Skin of body (tissue), 2 donors: ENCODE results near the gene ADAMTSL3. TPM values are rescaled to one million over a fixed set of nuclear protein-coding genes. Genes with fewer than 3 reads are reported as not detected.
"Not testable (repeated sequence)": the region's sequence is repeated elsewhere in the genome, so short reads cannot be mapped to it uniquely, and the experiment has no call there.

Source experiments
- DNase-seq: peaks from one replicate; lab custom pipeline; 2025; lab: John Stamatoyannopoulos, UW
- total RNA-seq: library from RNA; depleted of rRNA; stranded (reverse); fragments of >200 nt; gene quantifications from one replicate; pipeline ENCODE4 v1.2.3, GENCODE V29; 2014

The ADAMTSL3 gene
- total RNA-seq, 1 donor from 2014 or later, result 16.9 TPM

DNA sequence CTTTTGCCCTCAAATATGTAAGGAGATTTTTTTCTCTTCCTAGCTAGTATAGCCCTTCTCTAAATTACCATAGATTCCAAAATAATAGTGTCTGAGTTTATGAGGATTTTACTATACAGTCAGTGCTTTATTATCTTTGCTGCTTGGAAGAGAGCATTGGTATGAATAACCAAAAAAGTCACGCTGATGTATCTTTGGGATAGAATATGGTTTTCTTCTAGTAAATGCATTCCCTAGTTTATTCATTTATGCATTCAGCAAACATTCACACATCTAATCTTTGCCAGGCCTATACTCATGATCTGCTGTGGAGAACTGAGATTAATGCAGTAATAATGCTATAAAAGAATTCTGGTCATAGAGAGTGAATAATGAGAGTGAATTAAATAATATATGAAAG is 356.3 kb downstream of the ADAMTSL3 start:
- no peak for DNase-seq

DNA sequence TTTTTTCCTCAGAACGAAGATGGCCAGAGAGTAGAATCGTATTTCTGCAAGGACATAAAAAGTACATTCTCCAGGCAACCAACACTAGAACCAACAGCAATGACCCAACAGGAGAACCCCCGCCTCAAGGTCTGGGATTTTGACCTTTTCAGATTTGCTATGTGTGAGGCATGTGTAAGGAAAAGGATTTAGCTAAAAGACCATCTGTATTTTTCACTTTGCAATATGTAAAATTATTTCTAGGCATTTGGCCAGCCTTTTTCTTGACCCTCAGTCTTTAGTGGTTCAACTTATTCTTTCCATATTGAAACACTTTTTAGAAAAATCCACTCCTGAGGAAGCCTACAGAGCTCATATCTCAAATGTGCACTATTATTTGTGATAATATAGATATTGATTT is 362.4 kb downstream of the ADAMTSL3 start:
- DNase-seq, result no peak

DNA sequence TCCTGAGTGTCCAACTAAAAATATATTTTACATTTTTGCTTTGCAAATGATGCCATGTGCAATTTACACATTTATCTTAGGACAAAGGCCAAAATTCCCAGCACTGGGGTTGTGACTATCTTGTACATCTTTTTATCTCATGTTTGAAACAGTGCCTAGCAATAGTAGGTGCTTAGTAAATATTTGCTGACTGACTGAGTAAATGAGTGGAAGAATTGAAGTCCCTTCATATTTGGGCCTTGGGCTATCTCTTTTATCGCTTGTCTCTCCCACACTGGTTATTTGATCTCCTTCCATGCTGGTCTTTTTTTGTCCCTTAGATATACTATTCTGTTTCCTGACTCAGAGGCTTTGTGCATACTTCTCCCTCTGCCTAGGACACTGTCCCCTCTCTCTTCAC is 368.6 kb downstream of the ADAMTSL3 start:
- no peak for DNase-seq

DNA sequence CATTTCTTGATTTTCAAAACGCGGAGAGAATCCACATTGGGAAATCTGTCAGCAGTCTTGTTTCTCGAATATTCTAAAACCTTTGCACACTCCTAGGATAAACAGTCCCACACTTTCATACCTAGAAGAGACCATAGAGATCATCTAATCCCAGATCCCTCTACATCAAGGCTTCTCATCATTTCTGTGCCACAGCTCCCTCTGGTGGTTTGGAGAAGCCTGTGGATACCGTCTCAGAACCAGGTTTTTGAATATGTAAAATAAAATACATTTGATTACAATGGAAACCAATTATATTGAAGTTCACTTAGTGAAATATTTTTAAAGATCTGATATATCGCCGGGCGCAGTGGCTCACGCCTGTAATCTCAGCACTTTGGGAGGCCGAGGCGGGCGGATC is 369.7 kb downstream of the ADAMTSL3 start:
- no peak for DNase-seq

DNA sequence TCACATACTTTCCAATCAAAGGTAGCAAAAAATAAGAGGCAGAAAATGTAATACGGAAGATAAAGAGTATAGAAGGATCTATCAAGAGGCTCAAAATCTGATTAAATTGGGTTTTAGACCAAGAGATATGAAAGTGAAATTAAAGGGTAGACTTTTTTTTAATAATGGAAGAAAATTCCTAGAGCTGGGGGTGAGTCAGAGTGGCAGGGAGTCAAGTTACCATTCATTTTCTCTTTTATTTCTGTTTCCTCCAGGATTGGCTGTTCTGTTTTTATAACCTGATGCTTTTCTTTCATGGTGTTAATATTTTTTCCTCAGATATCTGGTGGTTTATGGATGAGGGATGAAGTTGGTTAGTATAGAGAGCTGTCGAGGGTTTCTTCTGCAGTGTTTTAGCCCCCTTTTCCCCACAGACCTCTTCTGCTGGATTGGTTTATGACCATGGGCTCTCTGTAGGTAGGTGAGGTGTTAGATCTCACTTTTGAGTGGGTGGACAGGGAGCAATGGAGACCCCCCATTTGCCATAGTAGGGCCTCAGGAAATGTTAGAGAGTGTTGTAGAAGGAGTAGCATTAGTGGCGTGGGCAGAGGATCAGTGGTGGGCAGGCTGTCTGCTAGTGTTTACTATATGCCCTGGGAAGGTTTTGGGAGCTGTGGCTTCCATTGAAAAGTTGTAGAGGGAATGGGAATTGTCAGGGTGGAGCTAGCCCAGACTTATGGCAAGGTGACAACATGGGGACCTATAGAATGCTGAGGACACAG is 380.1 kb downstream of the ADAMTSL3 start:
- no peak for DNase-seq

DNA sequence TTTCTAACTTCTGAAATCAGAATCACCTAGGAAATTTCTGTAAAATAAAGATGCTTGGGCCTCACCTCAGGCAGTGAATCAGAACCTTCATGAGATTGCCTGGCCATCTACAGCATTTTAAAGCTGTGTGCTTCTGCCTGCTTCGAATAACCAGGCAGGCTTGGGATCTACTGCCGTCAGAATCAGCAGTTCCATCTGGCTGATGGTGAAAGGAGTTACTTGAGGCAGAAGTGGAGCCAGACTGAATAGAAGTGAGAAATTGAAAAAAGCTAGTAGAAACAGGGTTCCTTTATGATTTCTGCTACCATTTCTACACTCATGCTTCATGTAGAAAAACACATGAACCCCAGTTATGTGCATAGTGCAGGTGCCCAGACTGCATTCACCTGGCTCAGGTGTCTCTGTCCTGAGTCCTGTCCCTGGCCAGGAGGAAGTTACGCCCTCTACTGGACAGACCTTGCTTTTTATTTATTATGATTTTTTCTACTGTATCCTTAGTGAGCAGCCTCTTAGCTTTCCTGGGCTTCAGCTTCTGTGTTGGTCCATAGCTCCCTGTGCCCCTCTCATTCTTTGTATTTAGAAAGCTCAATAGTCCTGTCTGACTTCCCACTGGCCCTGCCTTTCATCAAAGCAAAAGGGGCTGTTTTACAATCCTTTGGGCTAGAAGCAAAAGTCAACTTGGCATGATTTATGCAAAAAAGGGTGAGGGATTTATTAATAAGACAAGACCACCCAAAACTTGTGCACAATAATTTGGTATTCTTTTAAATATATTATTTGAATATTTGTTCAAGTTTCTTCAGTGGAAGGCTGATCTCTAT is 380.9 kb downstream of the ADAMTSL3 start:
- DNase-seq, result no peak

DNA sequence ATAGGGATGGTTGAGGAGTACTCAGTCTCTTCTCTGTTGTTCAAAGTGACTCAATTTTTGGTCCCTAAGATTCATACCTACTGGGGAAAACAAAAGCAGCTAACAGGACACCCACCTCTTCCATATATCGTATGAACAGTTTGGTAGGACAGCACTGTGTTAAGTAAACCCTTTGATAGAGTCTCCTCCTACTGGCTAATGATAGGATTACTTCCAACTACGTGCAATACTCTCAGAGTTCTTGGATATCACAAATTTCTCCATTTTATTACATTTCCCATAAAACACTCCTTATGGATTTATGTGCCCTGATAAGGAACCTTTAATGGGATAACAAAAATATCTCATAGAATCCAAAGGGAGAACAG is 381.5 kb downstream of the ADAMTSL3 start:
- DNase-seq, result peak; percentile 7

DNA sequence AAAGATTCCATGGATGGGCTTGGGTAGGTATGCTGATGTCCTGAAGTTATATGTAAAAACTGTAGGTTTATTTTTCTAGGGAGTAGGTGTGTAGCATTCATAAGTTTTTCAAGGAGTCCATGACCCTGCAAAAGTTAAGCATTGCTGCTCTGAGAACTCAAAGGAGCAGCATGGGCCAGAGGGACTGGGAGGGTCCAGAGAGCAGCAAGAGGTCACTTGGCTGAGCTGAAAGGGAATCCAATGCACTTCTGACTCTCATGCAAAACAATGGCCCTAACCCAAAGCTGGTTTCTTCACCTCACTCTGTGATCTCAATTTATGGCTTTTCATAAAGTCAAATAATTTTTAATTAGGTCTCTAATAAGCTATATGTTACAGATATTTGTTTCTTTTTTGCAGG is 383.4 kb downstream of the ADAMTSL3 start:
- no peak for DNase-seq

DNA sequence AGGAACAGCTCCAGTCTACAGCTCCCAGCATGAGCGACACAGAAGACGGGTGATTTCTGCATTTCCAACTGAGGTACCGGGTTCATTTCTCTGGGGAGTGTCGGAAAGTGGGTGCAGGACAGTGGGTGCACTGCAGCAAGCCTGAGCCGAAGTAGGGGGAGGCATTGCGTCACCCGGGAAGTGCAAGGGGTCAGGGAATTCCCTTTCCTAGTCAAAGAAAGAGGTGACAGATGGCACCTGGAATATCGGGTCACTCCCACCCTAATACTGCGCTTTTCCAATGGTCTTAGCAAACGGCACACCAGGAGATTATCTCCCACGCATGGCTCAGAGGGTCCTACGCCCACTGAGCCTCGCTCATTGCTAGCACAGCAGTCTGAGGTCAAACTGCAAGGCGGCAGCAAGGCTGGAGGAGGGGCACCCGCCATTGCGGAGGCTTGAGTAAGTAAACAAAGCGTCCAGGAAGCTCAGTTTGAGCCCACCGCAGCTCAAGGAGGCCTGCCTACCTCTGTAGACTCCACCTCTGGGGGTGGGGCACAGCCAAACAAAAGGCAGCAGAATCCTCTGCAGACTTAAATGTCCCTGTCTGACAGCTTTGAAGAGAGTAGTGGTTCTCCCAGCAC is 388.6 kb downstream of the ADAMTSL3 start:
- not testable (repeated sequence) for DNase-seq

DNA sequence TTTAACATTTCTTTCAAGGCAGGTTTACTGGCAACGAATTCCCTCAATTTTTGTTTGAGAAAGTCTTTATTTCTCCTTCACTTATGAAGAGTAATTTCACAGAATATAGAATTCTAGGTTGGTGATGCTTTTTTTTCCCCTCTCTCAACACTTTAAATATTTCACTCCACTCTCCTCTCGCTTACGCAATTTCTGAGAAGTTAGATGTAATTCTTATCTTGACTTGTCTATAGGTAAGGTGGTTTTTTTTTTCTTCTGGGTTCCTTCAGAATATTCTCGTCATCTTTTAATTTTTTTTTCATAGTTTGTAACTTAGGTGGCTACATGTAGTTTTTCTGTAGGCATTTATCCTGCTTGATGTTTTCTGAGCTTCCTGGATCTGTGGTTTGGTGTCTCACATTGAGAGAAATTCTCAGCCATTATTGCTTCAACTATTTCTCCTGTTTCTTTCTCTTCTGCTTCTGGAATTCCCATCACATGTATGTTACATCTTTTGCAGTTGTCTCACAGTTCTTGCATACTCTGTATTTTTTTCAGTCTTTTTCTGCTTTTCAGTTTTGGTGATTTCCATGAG is 392.2 kb downstream of the ADAMTSL3 start:
- no peak for DNase-seq

DNA sequence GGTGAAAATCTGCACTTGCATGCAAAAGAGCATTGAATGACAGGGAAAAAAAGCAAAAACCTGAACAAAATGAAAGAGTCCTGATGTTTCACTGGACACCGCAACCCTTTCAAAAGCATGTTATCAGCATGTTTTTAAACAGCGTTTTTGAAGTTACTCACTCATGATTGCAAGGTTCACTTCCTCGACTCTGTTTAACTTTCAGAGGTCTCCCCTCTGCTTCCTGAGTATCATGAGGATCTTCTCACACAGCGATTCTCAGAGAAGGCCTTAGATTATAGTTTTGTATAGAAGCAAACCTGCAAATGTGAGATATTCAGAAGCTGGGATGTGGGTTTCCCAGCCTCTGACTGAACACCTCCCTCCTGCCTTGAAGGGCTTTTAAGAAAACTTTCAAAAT is 395.6 kb downstream of the ADAMTSL3 start:
- not testable (repeated sequence) for DNase-seq

DNA sequence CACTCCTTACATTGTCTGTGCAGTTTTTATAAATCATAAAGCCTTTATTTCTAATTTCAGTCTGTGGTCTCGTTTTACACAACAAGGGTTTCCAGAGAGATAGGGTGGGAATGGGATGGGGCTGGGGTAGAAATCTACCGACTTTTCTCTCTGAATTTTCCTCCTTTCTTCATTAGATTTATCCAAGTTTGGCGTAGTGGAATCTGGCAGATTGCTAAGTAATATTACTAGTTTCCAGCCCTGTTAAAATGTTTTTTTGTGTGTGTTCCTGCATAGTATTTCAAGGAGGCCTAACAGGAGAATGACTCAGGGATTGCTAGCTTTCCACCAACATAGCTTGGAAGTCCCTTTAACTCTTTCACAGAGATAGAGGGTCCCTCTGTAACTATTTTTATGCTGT is 396.2 kb downstream of the ADAMTSL3 start:
- no peak for DNase-seq

DNA sequence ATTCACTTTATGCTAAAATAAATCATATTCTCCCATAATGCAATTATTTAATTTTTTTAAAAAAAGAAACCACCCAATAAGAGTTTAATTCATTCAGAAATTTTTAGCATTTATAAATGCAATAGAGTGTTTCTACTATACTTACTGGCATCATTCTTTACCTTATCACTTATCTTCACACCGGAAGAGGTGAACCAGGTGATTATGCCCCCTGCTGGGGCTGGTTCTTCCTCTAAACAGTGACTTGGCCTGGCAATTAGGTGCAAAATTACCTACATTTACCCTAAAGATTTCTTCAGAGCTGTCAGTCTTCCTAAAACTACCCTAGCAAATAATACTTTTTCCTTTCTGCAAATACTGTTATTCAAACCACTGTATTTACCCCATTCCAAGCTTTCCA is 397.2 kb downstream of the ADAMTSL3 start:
- not testable (repeated sequence) for DNase-seq

DNA sequence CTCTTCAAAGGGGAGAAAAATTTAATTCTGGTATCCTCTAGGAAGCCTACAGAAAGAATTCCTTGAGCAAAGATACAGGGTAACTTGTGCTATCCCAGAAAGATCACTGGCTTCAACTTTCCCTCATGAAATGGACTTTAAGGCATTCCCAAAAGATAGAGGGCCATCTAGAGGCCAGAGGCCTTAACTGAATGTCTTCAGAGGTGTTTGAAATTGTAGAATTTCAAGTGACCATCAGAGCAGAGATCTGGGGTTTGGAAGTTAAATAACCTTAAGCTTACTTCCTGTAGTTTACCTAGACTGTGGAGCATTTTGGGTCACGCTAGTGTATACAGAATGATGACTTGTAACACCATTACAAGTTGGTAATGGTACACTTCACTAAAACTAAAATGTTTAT is 400.6 kb downstream of the ADAMTSL3 start:
- DNase-seq, result not testable (repeated sequence)

DNA sequence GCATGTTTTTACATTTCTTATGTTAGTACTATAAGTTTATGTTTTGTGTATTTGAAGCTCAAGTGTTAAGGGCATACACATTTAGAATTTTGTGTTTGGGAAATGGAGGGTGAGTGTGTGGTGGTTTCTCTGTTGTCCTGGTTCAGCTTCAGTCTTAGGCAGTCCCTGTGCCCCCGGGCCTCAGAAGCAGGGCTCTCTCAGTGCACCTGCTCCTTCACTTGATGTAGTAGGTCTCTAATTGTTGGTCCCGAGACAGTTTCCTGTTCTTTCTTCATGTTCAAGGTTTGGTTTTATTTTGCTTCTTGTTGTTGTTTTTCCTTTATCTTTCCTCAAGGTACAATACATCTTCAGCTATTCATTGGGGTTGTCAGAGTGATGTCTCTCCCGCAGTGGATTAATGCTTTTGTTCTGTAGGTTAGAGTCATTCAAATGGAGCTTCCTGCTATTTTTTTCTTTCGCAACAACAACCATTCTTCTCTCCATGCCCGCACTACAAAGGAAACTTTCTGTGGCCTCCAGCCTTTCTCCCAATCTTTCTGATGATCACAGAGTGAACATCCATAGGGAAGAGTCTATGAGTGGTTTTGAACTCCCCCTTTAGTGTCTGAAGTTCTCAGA is 403.9 kb downstream of the ADAMTSL3 start:
- DNase-seq, result no peak

DNA sequence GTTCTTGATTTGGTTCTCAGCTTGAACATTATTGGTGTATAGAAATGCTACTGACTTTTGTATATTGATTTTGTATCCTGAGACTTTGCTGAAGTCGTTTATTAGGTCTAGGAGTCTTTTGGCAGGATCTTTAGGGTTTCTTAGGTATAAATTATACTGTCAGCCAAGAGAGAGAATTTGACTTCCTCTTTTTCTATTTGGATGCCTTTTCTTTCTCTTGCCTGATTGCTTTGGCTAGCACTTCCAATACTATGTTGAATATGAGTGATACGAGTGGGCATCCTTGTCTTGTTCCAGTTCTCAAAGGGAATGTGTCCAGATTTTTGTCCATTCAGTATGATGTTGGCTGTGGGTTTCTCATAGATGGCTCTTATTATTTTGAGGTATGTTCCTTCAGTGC is 409.8 kb downstream of the ADAMTSL3 start:
- DNase-seq, result not testable (repeated sequence)

DNA sequence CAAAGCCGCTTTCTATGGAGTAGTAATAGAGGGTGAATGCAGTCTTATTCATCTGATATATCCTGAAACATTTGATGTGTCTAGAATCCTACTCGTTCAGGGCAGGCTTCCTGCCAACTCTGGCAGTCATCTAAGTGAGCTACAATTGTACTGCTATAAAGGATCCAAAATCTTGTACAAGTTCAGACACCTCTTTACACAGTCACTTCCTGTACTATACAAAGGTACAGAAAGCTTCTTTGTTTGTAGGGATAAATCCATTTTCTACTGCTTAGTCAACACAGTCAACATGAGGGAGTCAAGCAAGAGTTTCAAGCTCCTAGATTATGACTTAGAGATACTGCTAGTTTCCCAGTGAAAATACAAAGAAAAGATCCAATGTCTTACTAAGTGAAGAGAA is 414.8 kb downstream of the ADAMTSL3 start:
- not testable (repeated sequence) for DNase-seq

DNA sequence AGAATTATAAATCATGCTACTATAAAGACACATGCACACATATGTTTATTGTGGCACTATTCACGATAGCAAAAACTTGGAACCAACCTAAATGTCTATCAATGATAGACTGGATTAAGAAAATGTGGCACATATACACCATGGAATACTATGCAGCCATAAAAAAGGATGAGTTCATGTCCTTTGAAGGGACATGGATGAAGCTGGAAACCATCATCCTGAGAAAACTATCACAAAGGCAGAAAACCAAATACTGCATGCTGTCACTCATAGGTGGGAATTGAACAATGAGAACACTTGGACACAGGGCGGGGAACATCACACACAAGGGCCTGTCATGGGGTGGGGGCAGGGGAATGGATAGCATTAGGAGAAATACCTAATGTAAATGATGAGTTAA is 424.1 kb downstream of the ADAMTSL3 start:
- DNase-seq, result not testable (repeated sequence)

DNA sequence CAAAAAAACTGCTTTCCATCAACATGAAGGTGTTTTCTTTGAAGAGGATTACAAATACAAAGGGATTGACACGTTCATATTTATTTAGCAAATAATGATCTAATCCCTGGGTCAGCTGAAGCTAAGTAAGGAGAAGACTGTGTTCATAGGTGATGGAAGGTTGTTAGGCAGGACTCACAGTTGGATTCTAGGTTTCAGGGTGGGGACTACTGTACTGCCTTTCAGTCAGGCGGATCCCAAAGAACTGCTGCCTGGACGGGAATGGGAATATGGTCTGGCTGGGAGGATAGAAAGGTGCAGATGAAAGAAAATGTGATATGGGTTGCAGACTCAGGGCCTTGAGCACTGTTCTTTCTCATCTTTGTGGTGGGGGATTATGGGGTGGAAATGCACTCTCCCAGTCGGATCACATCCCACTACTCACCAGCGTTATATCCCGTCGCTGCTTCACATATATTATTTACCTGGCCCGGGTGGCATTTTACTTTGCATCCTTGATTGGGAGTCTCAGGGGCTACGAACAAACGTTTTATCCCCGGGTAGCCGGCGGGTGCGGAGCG is 425.5 kb downstream of the ADAMTSL3 start:
- DNase-seq, result not testable (repeated sequence)

DNA sequence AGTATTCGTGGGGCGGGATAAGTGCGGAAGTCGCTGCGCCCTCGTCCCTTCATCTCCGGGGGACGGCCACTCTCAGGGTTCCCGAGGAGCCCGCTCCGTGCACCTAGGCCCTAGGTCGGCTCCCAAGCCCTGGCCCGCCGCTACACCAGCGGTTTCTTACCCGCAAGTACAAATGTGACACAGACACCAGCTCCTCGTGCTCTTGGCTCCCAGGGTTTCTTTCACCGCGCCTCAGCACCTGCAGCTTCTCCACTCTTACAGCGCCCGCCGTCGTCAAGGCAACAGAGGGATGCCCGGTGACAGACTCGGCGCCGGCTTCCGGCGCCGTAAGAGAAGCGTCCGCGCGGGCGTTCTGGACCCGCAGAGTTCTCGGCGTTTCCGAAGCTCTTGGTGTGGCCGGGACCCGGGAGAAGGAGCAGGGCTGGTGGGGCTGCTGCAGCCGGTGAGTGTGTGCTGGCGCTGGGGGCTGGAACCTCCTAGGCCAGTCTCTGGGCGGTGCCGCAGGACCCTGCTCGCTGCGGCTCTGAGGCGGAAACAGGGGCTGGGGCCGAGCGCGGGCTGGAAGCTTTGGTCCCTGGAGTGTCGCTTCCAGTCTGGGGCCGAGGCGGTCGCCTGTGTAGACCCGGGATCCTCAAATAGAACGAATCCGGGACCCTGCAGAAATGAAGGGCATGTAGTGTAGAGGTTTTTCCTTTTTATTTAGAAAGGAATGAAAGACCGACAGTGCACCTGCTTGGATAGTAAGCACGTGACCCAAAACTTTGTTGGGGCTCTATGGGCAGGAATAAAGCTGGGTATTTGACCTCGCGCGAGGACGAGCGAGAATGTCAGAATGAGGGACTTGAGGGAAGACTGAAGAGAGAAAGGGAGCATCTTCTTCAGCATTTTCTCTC is 426.2 kb downstream of the ADAMTSL3 start:
- DNase-seq, result no peak
